ENCODE data around the gene KCP. TPM values are rescaled to one million over a fixed set of nuclear protein-coding genes. Genes with fewer than 3 reads are reported as not detected.

The KCP gene
- total and polyA plus RNA-seq, 4 experiments from 2014 or later: 0.39 to 0.55 TPM; not detected in 2

DNA sequence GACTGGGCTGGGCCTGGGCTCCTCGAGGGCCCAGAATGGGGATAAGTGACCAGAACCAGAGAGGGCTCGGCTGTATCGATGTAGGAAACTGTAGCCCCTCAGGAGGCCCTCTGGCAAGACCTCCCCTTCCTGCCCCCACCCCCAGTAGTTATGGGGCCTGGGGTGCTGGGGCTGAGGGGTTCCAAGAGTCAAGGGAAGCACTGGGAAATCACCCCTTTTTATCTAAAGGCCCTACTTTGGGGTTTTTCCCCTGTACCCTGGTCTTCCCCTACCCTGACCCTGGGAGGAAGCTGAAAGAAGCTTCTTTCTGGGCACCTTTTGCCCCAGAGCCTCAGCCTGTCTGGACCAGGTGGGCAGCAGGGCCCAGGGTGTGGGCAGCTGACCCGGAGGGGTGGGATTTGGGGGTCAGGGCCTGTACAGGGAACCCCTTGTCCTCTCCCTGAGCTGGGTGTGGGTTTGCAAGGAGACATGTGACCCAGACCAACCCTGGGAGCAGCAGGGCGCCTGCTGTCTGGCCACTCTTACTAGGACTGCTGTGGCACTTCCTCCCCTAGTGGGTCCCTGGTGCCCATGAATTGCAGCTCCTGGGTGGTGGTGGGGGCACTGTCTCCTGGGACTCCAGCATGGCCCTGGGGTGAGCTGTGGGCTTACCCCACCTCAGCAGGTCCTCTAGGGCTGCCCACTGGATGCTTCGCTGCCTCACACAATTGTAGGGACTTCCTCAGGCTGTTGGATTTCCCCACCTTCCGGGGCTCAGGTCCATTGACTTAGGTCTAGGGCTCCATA is 28.8 kb upstream of the KCP start:
- POLR2A ChIA-PET (ENCODE audit: partially characterized antibody): interaction anchor here (0.9 to 2.0 kb wide), 4 partner anchors 9 to 116 kb away, joined by 3 to 8 read pairs (median 4); partner anchors contain the start of gene TNPO3
- intact Hi-C loops (cut with micrococcal nuclease): no loop called here
- Histone ChIP-seq H3K27ac (ENCODE audit: low read depth, low read length) (peak overlapping the region; percentile 60), H3K27me3 (ENCODE audit: insufficient read depth, low read length) (no peaks in the 10 kb centered on the region), H3K4me3 (ENCODE audit: low read length in 2 of 2) (peak overlapping the region in 1 of 2 donors; percentile 19), H3K4me1 (ENCODE audit: insufficient read depth, low read length) (peaks cover 32% of the 10 kb centered on the region), H3K9me3 (ENCODE audit: control insufficient read depth in 1 of 2, low read length in 2 of 2) (no peaks in the 10 kb centered on the region), H3K36me3 (ENCODE audit: insufficient read depth, low read length) (no peaks in the 10 kb centered on the region)
- peak in 2 of 5 donors; percentile 37 to 63 for DNase-seq
- H3K4me1 Mint-ChIP-seq: peaks cover 15 to 45% (median 32%) of the 10 kb centered on the region in 4 donors
- H3K27me3 Mint-ChIP-seq: peaks cover 0 to 3% of the 10 kb centered on the region in 2 donors
- H3K4me3 Mint-ChIP-seq: peak overlapping the region; percentile 84 to 97 (median 94)
- no peaks in the 10 kb centered on the region for H3K9me3 Mint-ChIP-seq
- H3K27ac Mint-ChIP-seq: peak overlapping the region in 6 of 7 donors; percentile 41 to 83 (median 70)
- CTCF ChIA-PET (ENCODE audit: partially characterized antibody): interaction anchor here (1.0 to 1.4 kb wide), 4 partner anchors 9 to 55 kb away, joined by 3 to 4 read pairs (median 4); no protein-coding TSS in a partner anchor
- peaks cover 0 to 4% of the 10 kb centered on the region in 2 donors for H3K36me3 Mint-ChIP-seq

DNA sequence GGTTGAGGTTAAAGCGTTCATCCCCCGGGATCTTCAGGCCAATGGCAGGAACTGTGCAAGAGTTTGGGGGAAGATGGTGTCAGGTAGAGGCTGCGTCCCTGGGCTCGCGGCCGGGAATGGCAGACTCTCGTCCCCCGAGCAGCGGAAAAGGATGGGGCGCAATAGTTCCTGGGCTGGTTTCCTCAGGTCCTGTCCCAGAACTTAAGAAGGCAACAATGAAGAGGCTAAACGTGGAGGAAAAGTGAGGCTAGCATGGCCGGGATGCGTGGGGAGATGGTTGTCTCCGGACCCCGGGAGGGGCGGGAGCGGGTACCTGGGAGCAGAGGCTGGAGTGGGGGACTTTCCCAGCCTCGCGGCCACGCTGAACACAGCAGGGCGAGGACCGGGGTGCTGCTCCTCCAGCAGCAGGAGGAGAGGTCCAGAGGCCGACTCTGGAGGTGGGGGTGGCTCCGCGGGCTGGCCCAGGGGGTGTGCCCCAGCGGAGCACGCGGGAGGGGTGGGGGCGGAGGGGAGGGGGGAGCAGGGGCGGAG is 28.1 kb upstream of the KCP start:
- H3K36me3 ChIP-seq (ENCODE audit: insufficient read depth, low read length): no peaks in the 10 kb centered on the region
- ChIA-PET CTCF (ENCODE audit: partially characterized antibody) (interaction anchor here (1.4 kb wide), 1 partner anchor 10 kb away, joined by 3 read pairs; no protein-coding TSS in a partner anchor), POLR2A (ENCODE audit: partially characterized antibody) (interaction anchor here (2.0 kb wide), 1 partner anchor 116 kb away, joined by 8 read pairs; the partner anchor contains the start of gene TNPO3)
- DNase-seq: no peak
- H3K36me3 Mint-ChIP-seq: peaks cover 0 to 4% of the 10 kb centered on the region in 2 donors
- H3K9me3 Mint-ChIP-seq: no peaks in the 10 kb centered on the region
- H3K4me1 ChIP-seq (ENCODE audit: insufficient read depth, low read length): peaks cover 37% of the 10 kb centered on the region
- intact Hi-C loops (cut with micrococcal nuclease): no loop called here
- peak overlapping the region; percentile 90 to 97 (median 94) for H3K4me3 Mint-ChIP-seq
- peaks cover 16 to 50% (median 33%) of the 10 kb centered on the region in 4 donors for H3K4me1 Mint-ChIP-seq
- peak overlapping the region; percentile 11 to 96 (median 90) for H3K27ac Mint-ChIP-seq
- H3K4me3 ChIP-seq (ENCODE audit: low read length in 2 of 2): peak overlapping the region; percentile 49 to 69
- peak overlapping the region; percentile 60 for H3K27ac ChIP-seq (ENCODE audit: low read depth, low read length)
- no peaks in the 10 kb centered on the region for H3K27me3 ChIP-seq (ENCODE audit: insufficient read depth, low read length)
- H3K9me3 ChIP-seq (ENCODE audit: control insufficient read depth in 1 of 2, low read length in 2 of 2): no peaks in the 10 kb centered on the region
- H3K27me3 Mint-ChIP-seq: peaks cover 0 to 3% of the 10 kb centered on the region in 2 donors

DNA sequence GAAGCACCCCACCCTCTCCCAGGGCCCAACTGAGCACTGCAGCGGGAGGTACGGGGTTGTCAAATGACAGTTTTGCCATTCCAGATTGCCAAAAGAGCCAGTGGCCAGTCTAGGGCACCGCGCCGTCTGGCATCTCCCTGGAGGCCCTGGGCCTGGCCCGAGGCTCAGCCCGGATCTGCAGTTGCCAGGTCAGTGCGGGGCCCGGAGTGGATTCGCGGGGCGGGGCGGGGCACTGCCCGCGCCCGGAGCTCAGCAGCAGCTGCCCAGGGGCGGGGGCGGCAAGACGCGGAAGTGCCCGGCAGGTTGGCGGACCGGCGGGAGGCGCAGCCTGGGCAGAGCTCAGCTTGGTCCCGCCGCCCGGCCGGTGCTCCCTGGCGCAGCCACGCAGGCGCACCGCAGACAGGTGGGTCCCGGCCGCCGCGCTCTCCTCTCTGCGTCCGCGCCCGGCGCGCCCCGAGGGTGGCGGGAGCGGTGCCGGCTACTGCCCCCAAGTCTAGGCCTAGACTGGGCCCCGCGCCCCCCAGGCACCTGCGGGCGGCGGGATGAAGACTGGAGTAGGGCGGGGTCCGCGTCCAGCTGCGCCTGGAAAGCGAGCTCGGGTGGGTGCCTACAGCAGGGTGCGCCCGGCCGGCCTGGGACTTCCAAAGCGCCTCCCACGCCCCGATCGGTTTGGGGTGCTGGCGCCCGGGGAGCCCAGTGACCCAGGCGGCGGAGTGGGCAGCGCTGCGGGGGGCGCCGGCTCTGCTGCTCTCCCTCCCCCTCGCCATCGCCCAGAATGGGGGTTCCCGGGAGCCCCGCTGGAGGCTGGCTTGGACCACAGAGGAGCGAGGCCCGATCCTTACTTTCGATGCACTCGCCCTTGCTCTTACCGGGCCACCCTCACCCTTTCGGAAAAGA is 27.4 kb upstream of the KCP start, which contains the start of gene IRF5:
Gene IRF5 (plus strand): TSS at position 281 of the 897 bp plus-strand sequence. CDS start 4,155 bp downstream, outside the sequence.
- peaks cover 0 to 3% of the 10 kb centered on the region in 2 donors for H3K27me3 Mint-ChIP-seq
- CTCF ChIA-PET (ENCODE audit: partially characterized antibody): no interaction called here

DNA sequence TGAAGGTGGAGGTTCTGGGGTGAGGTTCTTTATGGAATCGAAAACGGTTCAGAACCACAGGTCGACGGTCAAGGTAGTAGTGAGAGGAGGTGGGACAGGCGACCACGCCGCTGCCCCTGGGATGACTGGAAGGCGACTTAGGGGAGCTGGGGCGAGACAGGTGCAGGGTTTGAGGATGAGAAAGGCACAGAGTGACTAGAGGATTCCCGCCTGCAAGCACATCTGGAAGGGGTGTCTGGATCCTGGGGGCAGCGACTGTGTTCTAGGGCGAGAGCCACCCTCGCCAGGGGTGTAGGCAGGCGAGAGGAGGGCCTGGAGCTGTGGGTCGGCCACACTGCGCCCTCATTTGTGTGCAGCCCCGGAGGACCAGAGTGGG is 26.8 kb upstream of the KCP start:
- peaks cover 0 to 4% of the 10 kb centered on the region in 2 donors for H3K36me3 Mint-ChIP-seq
- peaks cover 27 to 63% (median 43%) of the 10 kb centered on the region in 4 donors for H3K4me1 Mint-ChIP-seq
- no peaks in the 10 kb centered on the region for H3K9me3 Mint-ChIP-seq
- peak overlapping the region in 6 of 7 donors; percentile 17 to 83 (median 53) for H3K27ac Mint-ChIP-seq
- H3K4me3 ChIP-seq (ENCODE audit: low read length in 2 of 2): peak overlapping the region in 1 of 2 donors; percentile 69
- intact Hi-C loops (cut with micrococcal nuclease): no loop called here
- no peak for DNase-seq
- H3K27me3 Mint-ChIP-seq: peaks cover 0 to 3% of the 10 kb centered on the region in 2 donors
- H3K27ac ChIP-seq (ENCODE audit: low read depth, low read length): peak overlapping the region; percentile 60
- no peaks in the 10 kb centered on the region for H3K9me3 ChIP-seq (ENCODE audit: control insufficient read depth in 1 of 2, low read length in 2 of 2)
- POLR2A ChIA-PET (ENCODE audit: partially characterized antibody): no interaction called here
- H3K27me3 ChIP-seq (ENCODE audit: insufficient read depth, low read length): no peaks in the 10 kb centered on the region
- H3K4me3 Mint-ChIP-seq: peak overlapping the region; percentile 76 to 92 (median 85)
- no peaks in the 10 kb centered on the region for H3K36me3 ChIP-seq (ENCODE audit: insufficient read depth, low read length)
- CTCF ChIA-PET (ENCODE audit: partially characterized antibody): no interaction called here
- peaks cover 50% of the 10 kb centered on the region for H3K4me1 ChIP-seq (ENCODE audit: insufficient read depth, low read length)

More for the DNA sequence above, 27.4 kb upstream of the KCP start, which contains the start of gene IRF5:
- no peaks in the 10 kb centered on the region for H3K27me3 ChIP-seq (ENCODE audit: insufficient read depth, low read length)
- H3K36me3 ChIP-seq (ENCODE audit: insufficient read depth, low read length): no peaks in the 10 kb centered on the region
- H3K4me3 ChIP-seq (ENCODE audit: low read length in 2 of 2): peak within 1 kb of the TSS; percentile 49 to 69
- Mint-ChIP-seq H3K9me3 (no peaks in the 10 kb centered on the region), H3K4me1 (peaks cover 23 to 57% (median 40%) of the 10 kb centered on the region in 4 donors), H3K27ac (peak within 1 kb of the TSS; percentile 11 to 96 (median 90)), H3K4me3 (peak within 1 kb of the TSS; percentile 90 to 97 (median 94)), H3K36me3 (peaks cover 0 to 4% of the 10 kb centered on the region in 2 donors)
- intact Hi-C loops (cut with micrococcal nuclease): no loop called here
- H3K9me3 ChIP-seq (ENCODE audit: control insufficient read depth in 1 of 2, low read length in 2 of 2): no peaks in the 10 kb centered on the region
- DNase-seq: peak in 1 of 5 donors; percentile 19
- H3K27ac ChIP-seq (ENCODE audit: low read depth, low read length): peak within 1 kb of the TSS; percentile 60
- POLR2A ChIA-PET (ENCODE audit: partially characterized antibody): no interaction called here
- H3K4me1 ChIP-seq (ENCODE audit: insufficient read depth, low read length): peaks cover 44% of the 10 kb centered on the region

DNA sequence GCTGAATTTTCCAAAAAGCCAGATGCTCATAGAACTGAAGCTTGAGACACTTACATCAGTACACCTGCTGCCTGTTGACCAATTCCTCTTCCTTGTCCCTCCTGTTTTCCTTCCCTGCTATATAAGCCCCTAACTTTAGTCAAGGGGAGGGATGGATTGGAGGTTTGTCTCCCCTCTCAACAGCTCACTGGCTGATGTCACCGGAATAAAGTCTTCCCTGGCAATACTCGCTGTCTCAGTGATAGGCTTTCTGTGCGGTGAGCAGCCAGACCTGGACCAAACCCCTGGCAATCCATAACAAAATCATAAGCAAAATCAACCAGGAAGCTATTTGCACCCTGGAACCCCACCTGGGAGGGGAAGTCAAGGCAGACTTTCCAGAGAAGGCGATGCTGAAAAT is 26.3 kb upstream of the KCP start:
- Mint-ChIP-seq H3K9me3 (no peaks in the 10 kb centered on the region), H3K4me1 (peaks cover 28 to 67% (median 43%) of the 10 kb centered on the region in 4 donors), H3K36me3 (peaks cover 0 to 4% of the 10 kb centered on the region in 2 donors), H3K27ac (peak overlapping the region in 6 of 7 donors; percentile 17 to 83 (median 53)), H3K27me3 (peaks cover 0 to 3% of the 10 kb centered on the region in 2 donors), H3K4me3 (peak overlapping the region; percentile 76 to 92 (median 85))
- CTCF ChIA-PET (ENCODE audit: partially characterized antibody): interaction anchor here (0.7 kb wide), 1 partner anchor 9 kb away, joined by 3 read pairs; no protein-coding TSS in a partner anchor
- DNase-seq: no peak
- Histone ChIP-seq H3K4me1 (ENCODE audit: insufficient read depth, low read length) (peaks cover 53% of the 10 kb centered on the region), H3K27ac (ENCODE audit: low read depth, low read length) (no peak overlapping the region), H3K4me3 (ENCODE audit: low read length in 2 of 2) (no peak overlapping the region), H3K36me3 (ENCODE audit: insufficient read depth, low read length) (no peaks in the 10 kb centered on the region), H3K9me3 (ENCODE audit: control insufficient read depth in 1 of 2, low read length in 2 of 2) (no peaks in the 10 kb centered on the region), H3K27me3 (ENCODE audit: insufficient read depth, low read length) (no peaks in the 10 kb centered on the region)
- POLR2A ChIA-PET (ENCODE audit: partially characterized antibody): no interaction called here
- intact Hi-C loops (cut with micrococcal nuclease): no loop called here

DNA sequence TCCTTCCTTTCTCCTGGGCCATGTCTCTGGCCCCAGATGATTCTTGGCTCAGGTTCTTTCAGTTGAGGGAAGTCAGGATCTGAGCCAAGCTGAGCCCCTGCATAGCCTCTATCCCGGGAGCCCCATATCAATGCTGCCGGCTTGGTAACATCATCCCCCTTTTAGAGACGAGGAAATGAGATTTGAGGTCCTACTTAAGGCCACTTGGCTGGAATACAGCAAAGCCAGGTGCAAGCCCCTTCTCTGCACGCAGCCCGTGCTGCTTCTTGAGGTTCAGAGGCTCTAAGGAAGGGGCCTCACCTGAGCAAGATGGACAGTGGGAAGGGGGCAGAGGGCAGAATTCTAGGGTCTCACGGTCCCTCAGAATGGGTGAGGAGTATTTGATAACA is 24.8 kb upstream of the KCP start:
- Mint-ChIP-seq H3K9me3 (no peaks in the 10 kb centered on the region), H3K4me1 (peaks cover 20 to 57% (median 35%) of the 10 kb centered on the region in 4 donors), H3K4me3 (peak overlapping the region in 1 of 8 donors; percentile 29), H3K27ac (no peak overlapping the region), H3K36me3 (peaks cover 0 to 4% of the 10 kb centered on the region in 2 donors), H3K27me3 (peaks cover 0 to 3% of the 10 kb centered on the region in 2 donors)
- Histone ChIP-seq H3K9me3 (ENCODE audit: control insufficient read depth in 1 of 2, low read length in 2 of 2) (no peaks in the 10 kb centered on the region), H3K36me3 (ENCODE audit: insufficient read depth, low read length) (no peaks in the 10 kb centered on the region), H3K27ac (ENCODE audit: low read depth, low read length) (no peak overlapping the region), H3K4me1 (ENCODE audit: insufficient read depth, low read length) (peaks cover 39% of the 10 kb centered on the region), H3K4me3 (ENCODE audit: low read length in 2 of 2) (no peak overlapping the region), H3K27me3 (ENCODE audit: insufficient read depth, low read length) (no peaks in the 10 kb centered on the region)
- intact Hi-C loops (cut with micrococcal nuclease): no loop called here
- POLR2A ChIA-PET (ENCODE audit: partially characterized antibody): interaction anchor here (2.9 kb wide), 1 partner anchor 12 kb away, joined by 10 read pairs; no protein-coding TSS in a partner anchor
- CTCF ChIA-PET (ENCODE audit: partially characterized antibody): no interaction called here
- no peak for DNase-seq
